Gastroesophageal sphincter (tissue), 3 donors: ENCODE data around the gene FRG2C.
"Not testable (repeated sequence)": the region's sequence is repeated elsewhere in the genome, so short reads cannot be mapped to it uniquely, and the experiment has no call there.

Experiments used
- CTCF ChIP-seq, 4 experiments: fragments of 200-600 bp in 2 of 4; fragments of 450-650 bp in 2 of 4; sonication (generic) in 1 of 4; IDR thresholded peaks; one replicate each; pipeline ENCODE4 v1.5.1; 2017 to 2019; ENCODE audit warnings: antibody characterized with exemption in 4 of 4, mild to moderate bottlenecking in 2 of 4, moderate library complexity in 2 of 4
- EP300 ChIP-seq: sonication (generic); formaldehyde crosslinking; IDR thresholded peaks from one replicate; pipeline ENCODE4 v1.6.1; 2017; ENCODE audit warnings: antibody characterized with exemption, mild to moderate bottlenecking
- POLR2A ChIP-seq, 2 donors: fragments of 450-650 bp; IDR thresholded peaks; one replicate each; pipeline ENCODE4 v1.6.1; 2017; ENCODE audit warnings: antibody characterized with exemption in 2 of 2, mild to moderate bottlenecking in 2 of 2, moderate library complexity in 1 of 2

- not testable (repeated sequence) for TF ChIP-seq CTCF (IDR thresholded peaks at IDR 0.05); EP300; POLR2A (IDR thresholded peaks at IDR 0.05)
These were observed 1.5 kb downstream of the FRG2C start for GRCh38 chr3:75665626-75666025.
